HepG2 (cell line): ENCODE results near the gene PRR35. TPM values are rescaled to one million over a fixed set of nuclear protein-coding genes. Genes with fewer than 3 reads are reported as not detected.

Experiments used
- ARNT ChIP-seq: fragments of 450-650 bp; IDR thresholded peaks from 2 replicates; pipeline ENCODE4 v1.6.1; 2017
- IRF9 ChIP-seq: sonication (generic); formaldehyde crosslinking; IDR thresholded peaks from 2 replicates; pipeline ENCODE4 v1.8.0; 2022; ENCODE audit warnings: missing genetic modification reagents, mild to moderate bottlenecking, borderline replicate concordance
- MEIS2 ChIP-seq: sonication (generic); formaldehyde crosslinking; IDR thresholded peaks from 2 replicates; pipeline ENCODE4 v1.9.0; 2021; ENCODE audit warnings: mild to moderate bottlenecking, missing genetic modification reagents
- MYC ChIP-seq: sonication (generic); formaldehyde crosslinking; IDR thresholded peaks from 2 replicates; pipeline ENCODE4 v1.9.0; 2021; ENCODE audit warnings: missing genetic modification reagents, borderline replicate concordance
- NR0B2 ChIP-seq: sonication (generic); formaldehyde crosslinking; IDR thresholded peaks from 2 replicates; pipeline ENCODE4 v1.4.0; 2020; ENCODE audit warnings: mild to moderate bottlenecking, missing genetic modification reagents
- RXRA ChIP-seq: sonication (generic); formaldehyde crosslinking; IDR thresholded peaks from 2 replicates; pipeline ENCODE4 v1.5.1; 2020; ENCODE audit warnings: missing genetic modification reagents
- SIN3A ChIP-seq: IDR thresholded peaks from 2 replicates; pipeline ENCODE4 v1.6.1; 2011; ENCODE audit warnings: low read depth, mild to moderate bottlenecking, control low read depth, low read length, borderline replicate concordance
- SP4 ChIP-seq: sonication (generic); formaldehyde crosslinking; IDR thresholded peaks from 2 replicates; pipeline ENCODE4 v1.8.1; 2023; ENCODE audit warnings: mild to moderate bottlenecking, missing genetic modification reagents
- ZBTB38 ChIP-seq: sonication (generic); formaldehyde crosslinking; IDR thresholded peaks from 2 replicates; pipeline ENCODE4 v1.5.1; 2020; ENCODE audit warnings: mild to moderate bottlenecking, missing genetic modification reagents
- ZFP91 ChIP-seq: sonication (generic); formaldehyde crosslinking; IDR thresholded peaks from 2 replicates; pipeline ENCODE4 v1.9.0; 2022; ENCODE audit warnings: missing genetic modification reagents, mild to moderate bottlenecking, borderline replicate concordance
- ZNF225 ChIP-seq: sonication (generic); formaldehyde crosslinking; IDR thresholded peaks from 2 replicates; pipeline ENCODE4 v1.4.0; 2020; ENCODE audit warnings: mild to moderate bottlenecking, missing genetic modification reagents
- ZNF407 ChIP-seq: sonication (generic); formaldehyde crosslinking; IDR thresholded peaks from one replicate; pipeline ENCODE4 v1.5.1; 2020; ENCODE audit warnings: mild to moderate bottlenecking, missing genetic modification reagents; ENCODE audit errors: not compliant biosample characterization
- ZNF558 ChIP-seq: sonication (generic); formaldehyde crosslinking; IDR thresholded peaks from 2 replicates; pipeline ENCODE4 v1.9.0; 2022; ENCODE audit warnings: mild to moderate bottlenecking, missing genetic modification reagents, borderline replicate concordance
- ZNF737 ChIP-seq: sonication (generic); formaldehyde crosslinking; IDR thresholded peaks from 2 replicates; pipeline ENCODE4 v1.5.0; 2020; ENCODE audit warnings: missing genetic modification reagents, mild to moderate bottlenecking, borderline replicate concordance
- ZNF766 ChIP-seq: sonication (generic); formaldehyde crosslinking; IDR thresholded peaks from 2 replicates; pipeline ENCODE4 v1.5.0; 2020; ENCODE audit warnings: missing genetic modification reagents, borderline replicate concordance
- ZNF790 ChIP-seq: sonication (generic); formaldehyde crosslinking; IDR thresholded peaks from 2 replicates; pipeline ENCODE4 v1.8.0; 2022; ENCODE audit warnings: missing genetic modification reagents, mild to moderate bottlenecking, borderline replicate concordance
- ZSCAN21 ChIP-seq: sonication (generic); formaldehyde crosslinking; IDR thresholded peaks from 2 replicates; pipeline ENCODE4 v1.8.0; 2022; ENCODE audit warnings: mild to moderate bottlenecking, missing genetic modification reagents, moderate library complexity, borderline replicate concordance
- polyA plus RNA-seq, 8 experiments: library from polyadenylated mRNA; depleted of rRNA in 3 of 8; stranded (reverse) in 7 of 8; unstranded in 1 of 8; fragments of >200 nt; fragmentation: Illumina TruSeq in 4 of 8; extraction: Trizol in 4 of 8; gene quantifications; 2 replicates each; pipeline versions ENCODE4 v1.2.1 to v1.2.3, GENCODE V29; 2011 to 2016; ENCODE audit warnings: low read depth in 4 of 8, missing spikeins in 1 of 8, mixed read lengths in 1 of 8; ENCODE audit not compliant: insufficient read depth in 1 of 8
- total RNA-seq, 5 experiments: library from RNA; depleted of rRNA; stranded (reverse); fragments of >200 nt; fragmentation: Illumina TruSeq; extraction: Trizol; gene quantifications; 2 replicates each; pipeline ENCODE4 v1.2.3, GENCODE V29; 2016; ENCODE audit warnings: low read depth in 1 of 5

PRR35 gene
- total and polyA plus RNA-seq, 2 of the 13 experiments (the other 11 are each of a cell fraction or from before 2014, with no cell fraction given) = 0.07 to 0.16 TPM

- TF ChIP-seq ZFP91 (CRISPR knock-in tag) = no peak
- TF ChIP-seq ZSCAN21 = peak; percentile 63; the same call in 1 of the 2 replicates
- peak; percentile 49; the same call in 1 of the 2 replicates for TF ChIP-seq ZNF558 (CRISPR knock-in tag)
- TF ChIP-seq NR0B2 (CRISPR knock-in tag) = 0 out of 2 replicates have a peak, but pooled peaks have one; percentile 54
- TF ChIP-seq ZNF737 (CRISPR knock-in tag) = no peak
- 0 out of 2 replicates have a peak, but pooled peaks have one; percentile 12 for TF ChIP-seq SP4
- TF ChIP-seq RXRA = peak; percentile 18; the same call in 1 of the 2 replicates
- TF ChIP-seq ZNF790 (CRISPR knock-in tag) = peak; percentile 49; the same call in 1 of the 2 replicates
- peak; percentile 24; the same call in 1 of the 2 replicates for TF ChIP-seq IRF9 (CRISPR knock-in tag)
- peak; percentile 13; the same call in 1 of the 2 replicates for TF ChIP-seq MYC (CRISPR knock-in tag)
- no peak for TF ChIP-seq ARNT
- TF ChIP-seq ZNF225 (CRISPR knock-in tag) = peak; percentile 41; the same call in 1 of the 2 replicates
- TF ChIP-seq MEIS2 (CRISPR knock-in tag) = 0 out of 2 replicates have a peak, but pooled peaks have one; percentile 35
- TF ChIP-seq ZBTB38 (CRISPR knock-in tag) = 0 out of 2 replicates have a peak, but pooled peaks have one; percentile 15
- TF ChIP-seq ZNF766 (CRISPR knock-in tag) = peak; percentile 76; the same call in 1 of the 2 replicates
- TF ChIP-seq SIN3A = peak; percentile 57; the same call in 1 of the 2 replicates
- no peak for TF ChIP-seq ZNF407 (CRISPR knock-in tag)
Observed at GRCh38 chr16:590188-590814, 30.1 kb downstream of the PRR35 start (continued).
